Activated T-cell treated with anti-CD3 and anti-CD28 coated beads for 48 hours (primary cell): Measurements from ENCODE around the gene UBR4.
"Not testable (repeated sequence)": the region's sequence is repeated elsewhere in the genome, so short reads cannot be mapped to it uniquely, and the experiment has no call there.

Source experiments
- DNase-seq: peaks from one replicate; pipeline ENCODE4 v3.0.0-alpha.2; 2020; ENCODE audit warnings: low read depth

Gene UBR4

GRCh38 chr1:19220080-19220846 lies 10.2 kb upstream of the UBR4 start:
- no peak for DNase-seq

- no peak for DNase-seq
Observed at GRCh38 chr1:19219451-19219850, 9.4 kb upstream of the UBR4 start.

GRCh38 chr1:19216585-19216984 lies 6.5 kb upstream of the UBR4 start:
- not testable (repeated sequence) for DNase-seq

GRCh38 chr1:19213580-19213979 lies 3.5 kb upstream of the UBR4 start:
- DNase-seq: no peak

GRCh38 chr1:19212167-19212566 lies 2.1 kb upstream of the UBR4 start:
- no peak for DNase-seq

GRCh38 chr1:19210772-19211549 lies 895 bp upstream of the UBR4 start:
- DNase-seq: no peak

GRCh38 chr1:19209439-19209989 lies 552 bp downstream of the UBR4 start:
- DNase-seq: peak; percentile 64

- no peak for DNase-seq
Observed at GRCh38 chr1:19208710-19209438, 1.2 kb downstream of the UBR4 start.

- DNase-seq: no peak
Observed at GRCh38 chr1:19206947-19207346, 3.1 kb downstream of the UBR4 start.

GRCh38 chr1:19205845-19206244 lies 4.2 kb downstream of the UBR4 start:
- no peak for DNase-seq

- DNase-seq: no peak
Observed at GRCh38 chr1:19205403-19205802, 4.7 kb downstream of the UBR4 start.

GRCh38 chr1:19204446-19205266 lies 5.4 kb downstream of the UBR4 start:
- DNase-seq: no peak

GRCh38 chr1:19203440-19203839 lies 6.6 kb downstream of the UBR4 start:
- DNase-seq: no peak

- no peak for DNase-seq
Observed at GRCh38 chr1:19202396-19202795, 7.7 kb downstream of the UBR4 start.

- no peak for DNase-seq
Observed at GRCh38 chr1:19199969-19200604, 10.0 kb downstream of the UBR4 start.

GRCh38 chr1:19199329-19199968 lies 10.6 kb downstream of the UBR4 start:
- no peak for DNase-seq

- no peak for DNase-seq
Observed at GRCh38 chr1:19198820-19199219, 11.2 kb downstream of the UBR4 start.

- no peak for DNase-seq
Observed at GRCh38 chr1:19197845-19198244, 12.2 kb downstream of the UBR4 start.

- DNase-seq: no peak
Observed at GRCh38 chr1:19196331-19196730, 13.7 kb downstream of the UBR4 start.

- no peak for DNase-seq
Observed at GRCh38 chr1:19193004-19193403, 17.1 kb downstream of the UBR4 start.

GRCh38 chr1:19191811-19192210 lies 18.3 kb downstream of the UBR4 start:
- DNase-seq: no peak
